Measurements from ENCODE around the gene ST14.
A peak's percentile ranks its signal among the peaks of the same experiment; 100 is the strongest.

Gene ST14
- total RNA-seq = 71.8 to 463 (median 171) reads per million in 17 experiments

DNA sequence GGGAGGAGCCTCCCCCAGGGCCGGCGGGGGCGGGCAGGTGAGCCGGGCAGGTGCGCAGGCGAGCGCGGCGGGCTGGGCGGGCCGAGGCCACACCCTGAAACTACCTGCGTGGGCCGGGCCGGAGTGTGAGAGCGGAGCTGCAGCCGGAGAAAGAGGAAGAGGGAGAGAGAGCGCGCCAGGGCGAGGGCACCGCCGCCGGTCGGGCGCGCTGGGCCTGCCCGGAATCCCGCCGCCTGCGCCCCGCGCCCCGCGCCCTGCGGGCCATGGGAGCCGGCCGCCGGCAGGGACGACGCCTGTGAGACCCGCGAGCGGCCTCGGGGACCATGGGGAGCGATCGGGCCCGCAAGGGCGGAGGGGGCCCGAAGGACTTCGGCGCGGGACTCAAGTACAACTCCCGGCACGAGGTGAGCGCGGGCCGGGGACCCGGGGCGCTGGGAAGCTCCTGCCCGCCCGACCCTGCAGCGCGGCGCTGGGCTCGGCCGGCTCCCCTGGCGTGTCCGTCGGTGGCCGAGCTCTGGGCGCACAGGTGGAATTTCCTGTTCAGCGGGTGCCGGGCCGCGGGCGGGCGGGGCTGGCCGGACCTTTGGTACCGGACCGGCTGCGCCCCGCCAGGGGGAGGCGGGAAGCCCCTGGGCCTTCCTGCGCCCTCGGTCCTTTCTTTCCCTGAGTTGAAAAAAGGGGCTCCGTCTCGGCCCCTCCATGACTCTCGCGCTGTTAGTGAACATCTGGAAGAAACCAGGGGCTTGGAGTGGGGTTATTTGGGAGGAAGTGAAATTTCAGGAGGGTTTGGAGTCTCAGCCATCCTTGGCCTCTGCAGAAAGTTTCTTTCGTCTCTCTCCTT lies at the start of gene ST14:
ST14 (plus strand) TSS at position 126 of the 841 bp plus-strand sequence; CDS start at position 324, 198 bp downstream.
- DNase-seq = peak; percentile 56 to 87 (median 70)

- no peak for DNase-seq
Measured at GRCh38 chr11:130110339-130111108, 49.1 kb upstream of the ST14 start.

- DNase-seq = no peak
Measured at GRCh38 chr11:130112071-130112830, 47.3 kb upstream of the ST14 start.

DNA sequence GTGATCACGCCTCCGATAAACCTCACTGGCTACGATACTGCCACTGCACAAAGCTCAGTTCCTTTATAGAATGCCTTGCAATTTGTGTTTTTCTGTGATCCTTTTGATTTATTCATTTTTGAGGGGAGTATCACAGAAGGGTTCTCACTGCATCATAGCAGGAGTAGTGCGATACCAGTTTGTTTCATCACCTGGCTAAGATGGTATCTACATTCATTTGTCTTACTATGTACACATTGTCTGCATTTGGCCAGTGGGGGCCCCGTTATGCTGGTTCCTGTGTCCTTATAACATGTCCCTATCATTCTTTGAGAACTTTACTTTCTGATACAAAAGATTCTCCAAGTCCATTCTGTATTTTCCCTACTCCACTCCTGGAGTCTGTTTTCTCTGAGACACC lies 45.3 kb upstream of the ST14 start:
- no peak for DNase-seq

DNA sequence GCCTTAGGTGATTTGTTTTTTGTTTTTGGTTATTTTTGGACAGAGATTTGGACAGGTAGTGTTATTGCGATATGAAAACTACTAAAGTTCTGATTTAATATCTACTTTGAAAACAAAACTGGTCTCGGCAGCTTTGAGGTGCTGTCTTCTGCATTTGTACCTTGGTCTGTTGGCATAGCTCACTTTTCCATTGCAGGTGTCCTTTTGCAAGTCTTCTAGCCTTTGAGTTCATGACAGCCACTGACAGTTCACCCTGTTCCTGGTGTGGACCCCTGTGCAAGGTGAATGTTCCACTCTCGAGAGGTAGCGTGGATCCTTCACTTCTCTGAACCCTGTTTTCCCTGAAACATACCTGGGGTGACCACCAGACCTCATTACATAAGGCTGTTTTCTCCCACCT lies 44.9 kb upstream of the ST14 start:
- no peak for DNase-seq

DNA sequence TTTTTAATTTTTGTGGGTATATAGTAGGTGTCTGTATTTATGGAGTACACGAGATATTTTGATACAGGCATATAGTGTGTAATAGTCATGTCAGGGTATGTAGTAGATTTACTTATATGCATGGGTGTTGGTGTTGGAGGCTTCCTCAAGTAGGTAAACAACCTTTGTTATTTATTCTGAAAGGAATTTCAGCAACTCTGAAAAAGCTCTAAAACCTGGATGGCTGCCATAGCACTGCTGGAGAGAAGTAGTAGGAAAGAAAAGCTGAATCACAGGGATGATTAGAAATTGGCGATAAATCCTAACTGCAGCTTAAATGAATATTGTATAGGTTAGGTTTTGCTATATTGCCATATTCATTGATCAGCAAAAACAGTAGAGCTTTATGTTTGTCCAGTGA lies 44.4 kb upstream of the ST14 start:
- no peak for DNase-seq

- no peak for DNase-seq
Measured at GRCh38 chr11:130118165-130118564, 41.4 kb upstream of the ST14 start.

- no peak for DNase-seq
Measured at GRCh38 chr11:130118636-130119387, 40.8 kb upstream of the ST14 start.

GRCh38 chr11:130120045-130120444 lies 39.5 kb upstream of the ST14 start:
- DNase-seq = no peak

DNA sequence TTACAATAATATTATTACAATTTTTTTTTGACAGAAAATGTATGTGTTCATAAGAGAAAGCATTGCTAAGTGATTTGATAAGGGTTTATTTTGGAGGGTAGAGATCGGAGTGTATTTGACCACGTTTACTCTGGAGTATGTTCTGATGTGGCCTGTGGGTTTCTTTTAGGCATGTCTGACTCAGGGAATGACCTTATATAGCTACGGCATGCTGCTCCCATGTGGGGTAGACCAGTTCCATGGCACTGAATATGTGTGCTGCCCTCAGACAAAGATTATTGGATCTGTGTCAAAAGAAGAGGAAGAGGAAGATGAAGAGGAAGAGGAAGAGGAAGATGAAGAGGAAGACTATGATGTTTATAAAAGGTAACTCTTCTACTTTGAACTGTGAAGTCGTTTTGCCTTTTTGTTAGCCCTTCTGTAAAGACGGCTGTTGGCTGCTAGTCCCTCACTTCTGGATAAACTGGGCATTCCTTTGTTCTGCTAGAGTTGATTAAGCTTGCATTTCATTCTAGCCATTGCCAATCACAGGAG lies 38.1 kb upstream of the ST14 start:
- DNase-seq = peak in 1 of 4 experiments; percentile 32

GRCh38 chr11:130122141-130122575 lies 37.4 kb upstream of the ST14 start:
- DNase-seq = peak; percentile 37 to 54 (median 48)

DNA sequence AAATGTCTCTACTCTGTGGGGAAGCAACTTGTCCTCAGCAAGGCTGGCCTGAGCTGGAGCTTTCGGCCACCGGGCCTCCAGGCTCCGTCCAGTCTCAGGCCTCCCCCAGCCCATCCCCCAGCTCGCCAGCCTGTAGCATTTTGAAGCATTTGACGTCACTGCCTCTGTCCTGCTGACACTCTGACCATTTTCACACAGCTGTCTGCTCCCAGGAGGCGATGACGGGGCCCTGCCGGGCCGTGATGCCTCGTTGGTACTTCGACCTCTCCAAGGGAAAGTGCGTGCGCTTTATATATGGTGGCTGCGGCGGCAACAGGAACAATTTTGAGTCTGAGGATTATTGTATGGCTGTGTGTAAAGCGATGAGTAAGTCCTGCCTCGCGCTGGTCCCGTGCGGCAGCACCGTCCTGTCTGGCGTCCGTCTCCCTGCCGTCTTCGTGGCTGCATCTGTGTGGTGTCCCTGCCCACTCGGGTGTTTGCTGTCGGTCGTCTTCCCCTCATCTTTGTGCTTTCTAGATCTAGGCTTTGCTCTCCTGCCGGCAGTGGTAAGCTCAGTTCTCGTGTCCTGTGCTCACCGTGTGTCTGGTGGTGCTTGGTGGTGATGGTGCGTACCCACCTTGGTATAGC lies 36.1 kb upstream of the ST14 start:
- DNase-seq = peak in 1 of 4 experiments; percentile 24

DNA sequence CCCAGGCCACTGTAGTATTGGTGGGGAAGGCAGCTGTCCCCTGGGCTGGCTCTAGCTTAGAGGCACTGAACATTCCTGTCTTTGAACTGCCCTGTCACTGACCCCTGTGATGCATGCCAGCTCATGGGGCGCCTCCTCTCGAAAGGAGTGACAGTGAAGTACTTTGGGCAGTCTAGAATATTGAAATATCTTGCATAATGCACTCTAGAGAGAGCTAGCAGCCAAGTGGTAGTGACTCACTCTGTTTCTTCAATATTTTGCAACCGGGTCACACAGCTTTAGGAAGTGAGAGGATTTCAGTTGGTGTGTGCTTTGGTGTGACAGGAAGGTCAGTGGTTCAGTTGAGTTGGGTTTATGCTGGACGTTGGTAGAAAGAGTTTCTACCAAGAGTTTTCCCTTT lies 35.5 kb upstream of the ST14 start:
- peak; percentile 88 to 98 (median 92) for DNase-seq

- DNase-seq = no peak
Measured at GRCh38 chr11:130125638-130126037, 33.9 kb upstream of the ST14 start.

DNA sequence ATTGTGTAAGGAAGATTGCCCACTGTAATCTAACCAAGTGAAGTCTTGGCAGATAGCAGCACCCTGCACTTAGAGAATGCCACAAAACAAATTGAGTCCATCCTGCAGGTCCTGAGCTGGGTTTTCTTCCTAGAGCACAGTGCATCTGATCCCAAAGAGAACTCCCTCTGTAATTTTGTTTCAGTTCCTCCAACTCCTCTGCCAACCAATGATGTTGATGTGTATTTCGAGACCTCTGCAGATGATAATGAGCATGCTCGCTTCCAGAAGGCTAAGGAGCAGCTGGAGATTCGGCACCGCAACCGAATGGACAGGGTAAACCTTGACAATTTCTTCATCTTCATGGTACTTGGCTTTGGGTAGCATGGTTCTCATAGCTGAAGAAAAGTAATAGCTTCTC lies 33.1 kb upstream of the ST14 start:
- peak in 3 of 4 experiments; percentile 34 to 55 (median 36) for DNase-seq

DNA sequence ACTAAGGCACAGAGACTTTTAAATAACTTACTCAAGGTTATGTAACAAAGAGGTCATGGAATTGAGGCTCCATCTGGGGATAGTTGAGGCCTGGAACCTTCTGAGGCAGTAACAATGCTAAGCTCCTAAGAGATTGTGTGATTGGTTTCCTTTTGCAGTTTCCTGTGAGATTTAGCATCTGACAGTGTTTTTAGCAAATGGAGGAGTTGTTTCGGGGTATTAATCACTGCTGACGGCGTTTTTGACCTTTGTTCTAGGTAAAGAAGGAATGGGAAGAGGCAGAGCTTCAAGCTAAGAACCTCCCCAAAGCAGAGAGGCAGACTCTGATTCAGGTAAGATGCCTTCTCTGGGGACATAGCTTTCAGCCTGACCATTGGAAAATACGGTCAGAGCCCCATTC lies 32.1 kb upstream of the ST14 start:
- DNase-seq = no peak

GRCh38 chr11:130128626-130129025 lies 31.0 kb upstream of the ST14 start:
- DNase-seq = no peak

GRCh38 chr11:130129922-130130321 lies 29.7 kb upstream of the ST14 start:
- DNase-seq = no peak

DNA sequence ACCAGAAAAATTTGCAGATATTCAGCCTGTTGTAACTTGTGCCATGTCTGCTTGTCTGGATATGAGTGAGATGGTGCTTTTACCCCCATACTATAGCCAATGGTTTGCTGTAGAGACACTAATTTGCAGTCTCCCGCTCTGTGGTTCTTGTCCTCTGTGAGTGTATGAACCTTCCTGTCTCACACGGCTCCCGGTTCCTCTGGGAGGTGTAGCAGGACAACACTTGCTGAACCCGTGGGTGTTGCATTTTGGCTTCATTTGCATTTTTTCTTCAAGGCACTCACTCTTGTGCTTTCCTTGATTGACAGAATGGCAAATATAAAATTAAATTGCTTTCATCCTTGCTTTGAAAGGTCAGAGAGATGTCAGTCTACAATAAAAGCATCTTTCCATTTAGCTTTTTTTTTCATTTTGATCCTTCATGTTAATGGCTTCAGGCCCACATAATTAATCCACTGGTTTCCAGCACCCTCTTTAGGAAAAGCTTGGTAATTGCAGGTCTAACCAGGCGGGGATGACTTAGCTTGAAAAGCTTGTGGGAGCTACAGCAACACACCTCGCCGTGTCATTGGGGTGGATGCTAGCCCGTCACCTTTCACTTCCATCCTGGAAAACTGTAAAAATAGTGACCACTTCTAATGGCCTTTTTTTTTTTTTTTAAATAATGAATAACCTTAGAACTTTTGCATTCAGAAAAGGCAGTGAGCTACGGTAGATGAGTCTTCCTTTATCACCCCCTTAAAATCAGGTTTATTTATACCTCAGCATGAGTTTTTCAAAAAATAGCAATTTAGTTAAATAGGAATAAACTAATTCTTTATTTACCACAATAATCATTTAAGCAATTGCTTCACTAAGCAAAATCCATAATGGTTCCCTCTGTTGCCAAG lies 27.4 kb upstream of the ST14 start:
- DNase-seq = peak; percentile 75 to 80 (median 78)

- no peak for DNase-seq
Measured at GRCh38 chr11:130133716-130134115, 25.9 kb upstream of the ST14 start.
